Activated CD8-positive, alpha-beta T cell treated with anti-CD3 and anti-CD28 coated beads, Interleukin-2, amount 10 ng/mL, durations not matched to agents 7 days and 5 days (primary cell): Measurements from ENCODE around the gene VCPKMT. TPM values are rescaled to one million over a fixed set of nuclear protein-coding genes. Genes with fewer than 3 reads are reported as not detected.

Source experiments
- ATAC-seq: fragments of 150-1000 bp; cut with Tn5 transposase; one replicate; pipeline ENCODE4 v1.10.0; 2021; ENCODE audit warnings: moderate library complexity
- CTCF ChIA-PET: fragments of 350-600 bp; sonication (Branson Sonifier 250); formaldehyde crosslinking; loops from one replicate; lab custom pipeline; 2021; ENCODE audit warnings: antibody characterized with exemption; lab: Charles Lee
- POLR2A ChIA-PET: fragments of 350-600 bp; sonication (Branson Sonifier 250); formaldehyde crosslinking; loops from one replicate; lab custom pipeline; 2021; ENCODE audit warnings: antibody characterized with exemption; lab: Charles Lee
- DNase-seq: peaks from one replicate; pipeline ENCODE4 v3.0.0-alpha.2; 2020
- H3K27ac Mint-ChIP-seq: one replicate; pipeline ENCODE4 v1.8.0; 2021; ENCODE audit warnings: mild to moderate bottlenecking, mixed read lengths
- H3K27me3 Mint-ChIP-seq: one replicate; pipeline ENCODE4 v1.8.0; 2021; ENCODE audit warnings: low read depth, mixed read lengths
- H3K36me3 Mint-ChIP-seq: one replicate; pipeline ENCODE4 v1.8.0; 2021; ENCODE audit warnings: low read depth, mixed read lengths
- H3K4me1 Mint-ChIP-seq: one replicate; pipeline ENCODE4 v1.8.0; 2021; ENCODE audit warnings: low read depth, mixed read lengths
- H3K4me3 Mint-ChIP-seq: one replicate; pipeline ENCODE4 v1.8.0; 2021; ENCODE audit warnings: mild to moderate bottlenecking, mixed read lengths
- H3K9me3 Mint-ChIP-seq: one replicate; pipeline ENCODE4 v1.8.0; 2022; ENCODE audit warnings: mixed read lengths; ENCODE audit not compliant: insufficient read depth
- total RNA-seq, 2 experiments: library from RNA; stranded (reverse); gene quantifications; one replicate each; pipeline ENCODE4 v1.2.3, GENCODE V29; 2021

Gene VCPKMT
- total RNA-seq, 2 experiments from 2014 or later, result 12.4 to 13.0 TPM

DNA sequence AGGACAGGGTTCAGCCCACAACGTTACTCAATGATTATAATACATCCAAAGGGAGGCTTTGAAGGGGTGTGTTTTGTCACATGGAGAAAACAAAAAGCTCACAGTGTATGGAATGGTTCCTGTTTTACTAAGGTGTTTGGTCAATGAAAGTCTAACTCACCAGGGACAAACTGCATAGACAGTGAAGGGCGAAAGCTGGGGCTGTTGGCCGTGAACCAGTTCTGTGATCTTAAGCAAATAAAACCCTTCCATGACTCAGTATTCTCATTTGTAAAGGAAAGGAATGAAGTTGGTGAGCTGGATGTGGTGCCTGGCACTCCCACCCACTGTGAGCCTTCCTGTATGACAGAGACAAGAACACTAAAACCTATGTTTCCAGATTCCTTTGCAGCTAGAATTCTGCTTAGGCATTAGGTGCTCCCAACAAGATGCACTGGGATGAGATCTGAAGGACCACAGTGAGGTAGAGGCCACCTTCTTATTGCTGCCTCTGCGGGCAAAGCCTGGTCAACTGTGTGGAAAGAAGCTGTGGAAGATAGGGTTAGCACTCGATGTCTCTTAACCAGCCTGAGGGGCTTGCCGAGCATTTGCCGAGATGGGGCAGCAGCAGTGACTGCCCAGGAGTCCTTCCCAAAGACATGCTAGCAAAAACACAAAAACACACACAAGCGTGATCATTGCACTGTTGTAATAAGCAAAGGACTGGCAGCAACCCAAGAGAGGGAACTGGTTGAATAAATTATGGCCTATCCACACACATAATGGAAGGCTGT, 48.5 kb downstream of the VCPKMT start:
- peaks cover 42% of the 10 kb centered on the region for H3K36me3 Mint-ChIP-seq
- POLR2A ChIA-PET, result interaction anchor here (1.1 to 5.9 kb wide), 4 partner anchors 14 to 200 kb away, joined by 3 to 45 read pairs (median 4); no protein-coding TSS in a partner anchor
- CTCF ChIA-PET, result interaction anchor here (0.8 to 2.8 kb wide), 3 partner anchors 14 to 206 kb away, joined by 3 to 10 read pairs (median 7); no protein-coding TSS in a partner anchor
- no peak for DNase-seq
- H3K4me1 Mint-ChIP-seq, result peaks cover 59% of the 10 kb centered on the region
- H3K27ac Mint-ChIP-seq, result no peak overlapping the region
- H3K27me3 Mint-ChIP-seq, result no peaks in the 10 kb centered on the region
- no peaks in the 10 kb centered on the region for H3K9me3 Mint-ChIP-seq
- ATAC-seq, result no peak
- no peak overlapping the region for H3K4me3 Mint-ChIP-seq

DNA sequence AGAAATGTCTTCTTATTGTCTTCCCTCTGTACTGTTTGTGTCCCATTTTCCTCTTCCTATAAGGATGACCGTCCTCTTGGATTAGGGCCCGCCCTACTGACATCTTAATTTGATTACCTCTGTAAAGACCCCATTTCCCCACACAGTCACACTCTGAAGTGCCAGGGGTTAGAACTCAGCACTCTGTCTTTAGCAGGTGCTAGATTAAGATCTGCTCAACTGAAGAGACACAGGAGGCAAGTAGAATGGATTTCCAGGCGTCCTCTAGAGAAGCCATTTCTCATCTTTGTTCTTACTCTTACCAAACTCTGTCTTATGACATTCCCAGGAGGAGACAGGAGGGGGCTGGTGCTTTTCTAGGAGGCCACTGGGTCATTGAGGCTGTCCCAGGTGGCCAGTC, 50.8 kb downstream of the VCPKMT start:
- H3K27me3 Mint-ChIP-seq, result no peaks in the 10 kb centered on the region
- H3K27ac Mint-ChIP-seq, result peak overlapping the region; percentile 94
- peaks cover 38% of the 10 kb centered on the region for H3K36me3 Mint-ChIP-seq
- ATAC-seq (no peak), DNase-seq (no peak)
- ChIA-PET CTCF (no interaction called here), POLR2A (no interaction called here)
- no peaks in the 10 kb centered on the region for H3K9me3 Mint-ChIP-seq
- H3K4me1 Mint-ChIP-seq, result peaks cover 74% of the 10 kb centered on the region
- peak overlapping the region; percentile 61 for H3K4me3 Mint-ChIP-seq

DNA sequence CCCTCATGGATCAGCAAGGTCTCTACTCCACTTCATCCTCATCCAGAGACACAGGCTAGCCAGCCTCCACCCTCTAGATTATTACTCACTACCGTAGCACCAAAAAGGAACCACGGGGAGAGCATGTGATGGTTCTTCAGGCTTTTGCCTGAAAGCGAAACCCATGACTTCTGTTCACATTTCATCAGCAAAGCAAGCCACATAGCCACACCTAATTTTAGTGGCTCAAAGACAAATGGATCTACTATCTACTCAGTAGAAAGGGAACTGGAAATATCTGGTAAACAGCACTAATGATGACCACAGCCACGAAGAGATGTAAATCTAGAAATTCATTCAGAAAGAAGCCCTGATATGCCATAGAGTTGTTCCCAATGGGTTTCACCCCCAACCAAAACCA, 51.4 kb downstream of the VCPKMT start:
- H3K4me1 Mint-ChIP-seq, result peaks cover 80% of the 10 kb centered on the region
- peak; percentile 62 for ATAC-seq
- peak overlapping the region; percentile 94 for H3K27ac Mint-ChIP-seq
- H3K36me3 Mint-ChIP-seq, result peaks cover 44% of the 10 kb centered on the region
- no peaks in the 10 kb centered on the region for H3K27me3 Mint-ChIP-seq
- peak; percentile 87 for DNase-seq
- ChIA-PET POLR2A (interaction anchor here (1.1 to 5.9 kb wide), 6 partner anchors 17 to 202 kb away, joined by 4 to 178 read pairs (median 32); no protein-coding TSS in a partner anchor), CTCF (interaction anchor here (0.9 to 6.0 kb wide), 8 partner anchors 17 to 256 kb away, joined by 3 to 60 read pairs (median 6); partner anchors contain the start of gene NEMF)
- H3K9me3 Mint-ChIP-seq, result no peaks in the 10 kb centered on the region
- H3K4me3 Mint-ChIP-seq, result peak overlapping the region; percentile 61

DNA sequence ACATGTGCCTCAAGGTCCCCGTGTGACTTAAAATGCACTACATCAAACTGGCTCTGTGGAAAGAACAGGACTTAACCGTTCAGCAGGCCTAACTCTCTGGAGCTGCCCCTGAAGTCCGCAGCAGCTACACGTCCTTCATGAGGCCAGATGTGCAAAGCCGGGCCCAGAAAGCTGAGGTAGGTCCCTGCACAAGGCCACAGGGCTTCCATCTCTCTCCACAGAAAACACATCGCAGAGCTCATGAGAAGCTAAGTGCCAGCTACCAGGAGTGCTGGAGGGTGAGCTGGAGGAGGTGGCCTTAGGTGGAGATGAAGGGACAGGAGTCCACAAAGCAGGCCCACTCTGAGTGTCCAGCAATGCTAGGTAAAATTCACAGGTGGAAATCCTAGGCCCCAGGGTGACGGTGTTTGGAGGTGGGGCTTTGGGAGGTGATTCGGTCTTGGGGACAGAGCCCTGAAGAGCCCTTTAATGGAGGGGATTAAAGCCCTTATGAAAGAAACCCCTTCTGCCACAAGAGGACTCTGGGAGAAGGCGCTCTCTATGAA, 52.4 kb downstream of the VCPKMT start:
- DNase-seq (no peak), ATAC-seq (no peak)
- Mint-ChIP-seq H3K9me3 (no peaks in the 10 kb centered on the region), H3K4me1 (peaks cover 90% of the 10 kb centered on the region), H3K4me3 (peak overlapping the region; percentile 37), H3K36me3 (peaks cover 52% of the 10 kb centered on the region), H3K27me3 (no peaks in the 10 kb centered on the region), H3K27ac (peak overlapping the region; percentile 94)
- CTCF ChIA-PET, result interaction anchor here (0.6 to 6.0 kb wide), 13 partner anchors 18 to 257 kb away, joined by 3 to 60 read pairs (median 4); partner anchors contain the start of gene NEMF
- POLR2A ChIA-PET, result interaction anchor here (0.6 to 5.9 kb wide), 14 partner anchors 18 to 430 kb away, joined by 3 to 178 read pairs (median 4); partner anchors contain the start of gene ARF6

DNA sequence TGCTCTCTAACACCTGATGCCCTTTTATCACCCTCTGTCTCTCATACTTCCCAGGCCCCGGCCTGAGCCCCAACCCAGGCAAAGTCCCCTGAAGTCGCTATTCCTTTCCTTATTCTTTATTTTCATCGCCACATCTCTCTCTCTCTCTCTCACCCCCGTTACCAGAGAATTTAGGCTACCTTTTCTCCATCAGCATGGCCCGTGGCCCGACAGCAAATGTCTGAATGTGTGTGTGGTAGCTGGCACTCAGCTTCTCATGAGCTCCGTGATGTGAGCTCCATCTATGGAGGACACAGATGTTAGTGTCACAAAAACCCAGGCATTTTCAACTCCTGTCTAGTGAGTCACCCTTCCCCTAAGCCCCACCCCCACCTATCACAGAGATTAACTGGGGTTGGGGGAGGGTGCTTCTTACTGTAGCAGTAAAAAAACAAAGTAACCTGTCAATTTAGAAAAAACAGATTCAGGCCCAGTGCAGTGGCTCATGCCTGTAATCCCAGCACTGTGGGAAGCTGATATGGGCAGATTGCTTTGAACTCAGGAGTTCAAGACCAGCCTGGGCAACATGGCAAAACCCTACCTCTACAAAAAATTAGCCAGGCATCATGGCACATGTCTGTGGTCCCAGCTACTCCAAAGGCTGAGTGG, 53.8 kb downstream of the VCPKMT start:
- DNase-seq (peak; percentile 91), ATAC-seq (peak; percentile 66)
- Mint-ChIP-seq H3K27me3 (no peaks in the 10 kb centered on the region), H3K4me1 (peaks cover 94% of the 10 kb centered on the region), H3K36me3 (peaks cover 52% of the 10 kb centered on the region), H3K9me3 (no peaks in the 10 kb centered on the region), H3K27ac (peak overlapping the region; percentile 99), H3K4me3 (peak overlapping the region; percentile 95)
- CTCF ChIA-PET, result interaction anchor here (0.6 to 6.0 kb wide), 29 partner anchors 9 to 210 kb away, joined by 3 to 60 read pairs (median 6); partner anchors contain the start of gene NEMF
- POLR2A ChIA-PET, result interaction anchor here (0.6 to 5.9 kb wide), 32 partner anchors 12 to 441 kb away, joined by 3 to 178 read pairs (median 9); partner anchors contain the start of genes ARF6 and NEMF

DNA sequence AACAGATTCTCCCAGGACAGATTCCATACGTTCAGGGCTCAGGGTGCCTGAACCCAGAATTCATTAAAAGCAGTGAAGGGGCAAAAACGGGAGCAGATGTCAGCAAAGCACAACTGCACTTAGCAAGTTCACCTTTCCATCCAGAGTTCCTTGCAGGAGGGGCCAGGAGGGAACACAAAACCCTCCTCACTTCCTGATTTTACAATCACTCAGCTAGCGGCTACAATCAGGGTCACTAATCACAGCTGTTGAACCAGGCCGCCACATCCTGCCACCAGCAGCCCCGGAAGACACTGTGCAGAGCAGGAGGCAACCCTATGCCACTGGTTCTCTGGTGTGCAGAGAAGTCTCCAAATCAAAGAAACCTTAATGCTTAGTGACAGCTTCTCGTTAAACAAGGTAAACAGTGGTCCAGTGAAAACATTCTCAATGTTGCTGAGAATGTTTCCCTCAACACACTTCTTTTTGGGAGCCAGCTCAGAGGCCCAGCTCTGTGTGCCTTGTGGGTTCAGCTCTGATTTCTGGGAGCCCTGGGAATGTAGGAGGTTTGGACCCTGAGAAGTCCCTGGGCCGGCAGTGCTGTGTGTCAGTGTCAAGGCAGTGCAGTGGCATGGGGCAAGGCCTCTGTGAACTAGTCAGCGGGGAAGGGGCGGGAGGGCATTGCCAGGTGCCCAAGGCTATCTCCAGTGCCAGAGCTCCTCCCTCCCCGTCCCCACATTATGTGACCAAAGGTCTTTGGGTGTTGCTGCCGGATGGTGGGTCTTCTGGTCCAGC, 54.5 kb downstream of the VCPKMT start:
- CTCF ChIA-PET, result interaction anchor here (0.6 to 6.0 kb wide), 34 partner anchors 9 to 210 kb away, joined by 3 to 60 read pairs (median 5); partner anchors contain the start of genes ARF6 and NEMF
- H3K9me3 Mint-ChIP-seq, result no peaks in the 10 kb centered on the region
- peak; percentile 70 for ATAC-seq

DNA sequence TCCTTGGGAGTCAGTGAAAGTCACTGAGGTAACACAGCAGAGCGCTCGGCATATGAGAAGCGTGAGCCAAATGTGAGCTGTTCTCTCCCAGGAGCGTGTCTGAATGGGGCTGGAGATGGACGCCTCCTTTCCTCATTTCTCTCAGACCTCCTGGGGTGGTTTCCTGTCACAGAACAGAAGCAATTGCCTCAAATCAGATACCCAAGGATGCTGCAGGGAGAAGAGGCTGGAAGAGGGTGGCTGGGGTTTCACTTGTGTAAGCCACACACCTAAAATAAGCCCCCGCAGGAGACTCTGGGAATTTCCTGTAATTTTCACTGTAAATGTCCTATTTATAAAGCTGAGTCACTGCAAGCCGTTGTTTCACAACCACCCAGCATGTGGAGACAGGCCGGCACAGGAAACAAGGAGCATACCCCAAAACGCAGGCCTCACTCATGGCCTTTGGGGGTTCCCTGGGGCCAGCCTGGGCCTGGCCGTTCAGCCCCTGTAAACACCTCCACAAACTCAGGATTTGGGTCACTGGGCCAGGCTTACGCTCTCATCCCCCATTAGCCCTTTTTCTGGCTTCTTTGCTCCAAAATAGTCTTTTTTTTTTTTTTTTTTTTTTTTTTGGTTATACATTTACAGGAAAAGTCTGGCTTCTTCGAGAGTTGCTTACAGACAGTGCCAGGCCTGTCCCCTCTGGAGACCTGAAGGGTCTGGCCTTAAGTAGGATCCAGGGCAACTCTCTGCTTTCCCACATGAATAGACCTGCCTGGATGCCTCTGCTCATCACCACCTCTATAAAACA, 55.3 kb downstream of the VCPKMT start:
- DNase-seq, result peak; percentile 70
- CTCF ChIA-PET, result interaction anchor here (0.6 to 6.0 kb wide), 28 partner anchors 11 to 209 kb away, joined by 3 to 60 read pairs (median 6); partner anchors contain the start of genes ARF6 and NEMF
- peaks cover 49% of the 10 kb centered on the region for H3K36me3 Mint-ChIP-seq
- POLR2A ChIA-PET, result interaction anchor here (0.7 to 5.9 kb wide), 33 partner anchors 10 to 210 kb away, joined by 3 to 178 read pairs (median 9); partner anchors contain the start of genes ARF6 and NEMF
- H3K27me3 Mint-ChIP-seq, result no peaks in the 10 kb centered on the region
- peaks cover 94% of the 10 kb centered on the region for H3K4me1 Mint-ChIP-seq
- H3K9me3 Mint-ChIP-seq, result no peaks in the 10 kb centered on the region
- peak overlapping the region; percentile 95 for H3K4me3 Mint-ChIP-seq
- H3K27ac Mint-ChIP-seq, result peak overlapping the region; percentile 99
- peak; percentile 23 for ATAC-seq

More for the DNA sequence above, 54.5 kb downstream of the VCPKMT start:
- Mint-ChIP-seq H3K27ac (peak overlapping the region; percentile 99), H3K4me1 (peaks cover 95% of the 10 kb centered on the region), H3K36me3 (peaks cover 52% of the 10 kb centered on the region), H3K4me3 (peak overlapping the region; percentile 95), H3K27me3 (no peaks in the 10 kb centered on the region)
- peak; percentile 91 for DNase-seq
- POLR2A ChIA-PET, result interaction anchor here (0.7 to 5.9 kb wide), 35 partner anchors 10 to 440 kb away, joined by 3 to 178 read pairs (median 9); partner anchors contain the start of genes ARF6 and NEMF

DNA sequence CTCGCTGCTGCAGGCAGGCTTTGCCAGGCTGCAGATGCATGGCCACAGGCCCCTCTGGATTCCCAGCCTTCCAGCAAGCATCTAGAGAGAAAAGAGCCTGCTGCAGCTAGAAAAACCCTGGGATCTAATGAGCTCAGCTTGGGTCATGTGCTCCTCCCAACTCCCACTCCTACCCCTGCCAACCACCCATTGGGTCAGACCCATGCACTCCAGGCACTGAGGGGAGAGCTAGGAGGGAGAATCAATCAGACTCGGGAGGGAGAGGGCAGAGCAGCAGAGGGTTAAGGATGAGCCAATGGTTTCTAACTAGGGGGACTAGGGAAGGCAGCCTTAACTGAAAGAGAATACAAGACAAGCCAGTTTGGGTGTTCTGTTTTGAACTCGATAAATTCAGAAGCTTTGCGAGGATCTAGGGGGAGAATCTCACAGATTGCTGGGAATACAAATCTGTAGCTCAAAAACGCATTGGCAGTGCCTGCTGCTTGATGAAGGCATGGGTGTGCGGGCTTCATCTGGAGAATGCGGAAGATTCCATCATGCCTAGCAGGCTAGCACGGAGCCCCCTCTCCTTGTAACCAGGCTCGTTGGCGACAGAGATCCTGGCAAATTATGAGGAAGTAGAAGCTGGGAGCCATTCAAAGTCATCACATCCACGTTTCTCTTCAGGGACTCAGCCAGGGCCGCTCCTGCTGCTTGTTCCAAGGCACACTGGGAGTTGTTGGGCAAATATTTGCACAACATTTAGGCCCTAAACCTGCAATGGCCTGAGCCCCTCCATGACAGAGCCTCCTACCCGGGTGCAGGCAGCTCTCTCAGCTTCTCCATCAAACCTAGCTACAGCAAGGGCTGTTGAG, 56.4 kb downstream of the VCPKMT start:
- peaks cover 87% of the 10 kb centered on the region for H3K4me1 Mint-ChIP-seq
- CTCF ChIA-PET, result interaction anchor here (0.9 to 6.0 kb wide), 10 partner anchors 14 to 198 kb away, joined by 3 to 60 read pairs (median 30); no protein-coding TSS in a partner anchor
- ATAC-seq, result no peak
- peaks cover 45% of the 10 kb centered on the region for H3K36me3 Mint-ChIP-seq
- POLR2A ChIA-PET, result interaction anchor here (1.2 to 5.9 kb wide), 7 partner anchors 10 to 197 kb away, joined by 3 to 178 read pairs (median 47); no protein-coding TSS in a partner anchor
- H3K4me3 Mint-ChIP-seq, result no peak overlapping the region
- H3K27me3 Mint-ChIP-seq, result no peaks in the 10 kb centered on the region
- no peak for DNase-seq
- no peaks in the 10 kb centered on the region for H3K9me3 Mint-ChIP-seq
- peak overlapping the region; percentile 99 for H3K27ac Mint-ChIP-seq
